Fibroblast of the aortic adventitia (primary cell): ENCODE measurements around the gene ZBED4. TPM values are rescaled to one million over a fixed set of nuclear protein-coding genes. Genes with fewer than 3 reads are reported as not detected.

Source experiments
- DNase-seq: peaks from one replicate; pipeline ENCODE4 v3.0.0-alpha.2; 2010; ENCODE audit warnings: low read depth
- H3K4me3 ChIP-seq: 2 replicates; pipeline ENCODE4 v1.5.1; 2011; ENCODE audit warnings: low read depth, mild to moderate bottlenecking, control low read depth, low read length, moderate library complexity
- CTCF ChIP-seq: IDR thresholded peaks from 2 replicates; pipeline ENCODE4 v1.5.1; 2011; ENCODE audit warnings: mild to moderate bottlenecking, low read length, control low read depth, inconsistent platforms; ENCODE audit not compliant: insufficient read depth
- total RNA-seq: library from RNA; depleted of rRNA; stranded (reverse); fragments of >200 nt; gene quantifications from 2 replicates; pipeline ENCODE4 v1.2.3, GENCODE V29; 2012; ENCODE audit warnings: low replicate concordance

ZBED4 gene
- total RNA-seq, 1 donor, result 8.3 TPM

- DNase-seq, result no peak
- H3K4me3 ChIP-seq, result no peak overlapping the region
- TF ChIP-seq CTCF, result no peak
Observed at GRCh38 chr22:49871482-49871881, 17.8 kb downstream of the ZBED4 start.

- H3K4me3 ChIP-seq, result no peak overlapping the region
- no peak for DNase-seq
- TF ChIP-seq CTCF, result no peak
Observed at GRCh38 chr22:49872347-49872746, 18.7 kb downstream of the ZBED4 start.

GRCh38 chr22:49873228-49873940 lies 19.7 kb downstream of the ZBED4 start:
- H3K4me3 ChIP-seq, result no peak overlapping the region
- DNase-seq, result no peak
- TF ChIP-seq CTCF, result no peak

GRCh38 chr22:49877642-49878041 lies 24.0 kb downstream of the ZBED4 start:
- H3K4me3 ChIP-seq, result no peak overlapping the region
- TF ChIP-seq CTCF, result no peak
- no peak for DNase-seq

GRCh38 chr22:49878206-49878605 lies 24.6 kb downstream of the ZBED4 start:
- no peak for TF ChIP-seq CTCF
- H3K4me3 ChIP-seq, result no peak overlapping the region
- DNase-seq, result no peak

GRCh38 chr22:49879871-49880270 lies 26.2 kb downstream of the ZBED4 start:
- no peak for DNase-seq
- TF ChIP-seq CTCF, result no peak
- H3K4me3 ChIP-seq, result no peak overlapping the region

- DNase-seq, result no peak
- TF ChIP-seq CTCF, result no peak
- no peak overlapping the region for H3K4me3 ChIP-seq
Observed at GRCh38 chr22:49880281-49880680, 26.6 kb downstream of the ZBED4 start.
